Suppressor macrophage (primary cell): ENCODE results near the gene SLC44A4.
"Not testable (repeated sequence)": the region's sequence is repeated elsewhere in the genome, so short reads cannot be mapped to it uniquely, and the experiment has no call there.

ENCODE experiments used
- DNase-seq, 4 experiments: peaks; one replicate each; pipeline ENCODE4 v3.0.0-alpha.2; 2020 to 2022

The SLC44A4 gene

GRCh38 chr6:31826793-31827285, 52.0 kb downstream of the SLC44A4 start:
- peak in 2 of 4 experiments; percentile 74 to 84 for DNase-seq

- DNase-seq = no peak
Measured at GRCh38 chr6:31825553-31825952, 53.2 kb downstream of the SLC44A4 start.

GRCh38 chr6:31823592-31824196, 55.1 kb downstream of the SLC44A4 start:
- DNase-seq = peak in 3 of 4 experiments; percentile 39 to 49 (median 40)

- DNase-seq = peak; percentile 83 to 92 (median 85)
Measured at GRCh38 chr6:31822036-31822821, 56.6 kb downstream of the SLC44A4 start.

GRCh38 chr6:31821301-31822035, 57.3 kb downstream of the SLC44A4 start:
- DNase-seq = peak; percentile 69 to 88 (median 78)

GRCh38 chr6:31820399-31820798, 58.4 kb downstream of the SLC44A4 start:
- not testable (repeated sequence) for DNase-seq

- DNase-seq = no peak
Measured at GRCh38 chr6:31819871-31820299, 58.9 kb downstream of the SLC44A4 start.

GRCh38 chr6:31817929-31818511, 60.8 kb downstream of the SLC44A4 start:
- DNase-seq = not testable (repeated sequence)

GRCh38 chr6:31817133-31817928, 61.5 kb downstream of the SLC44A4 start:
- peak in 3 of 4 experiments; percentile 16 to 64 (median 59) for DNase-seq

GRCh38 chr6:31815025-31815838, 63.6 kb downstream of the SLC44A4 start, which contains the start of the genes HSPA1A and HSPA1L:
HSPA1A (plus strand) TSS chr6:31815543; CDS start chr6:31815757, 214 bp downstream.
HSPA1L (minus strand) TSS chr6:31815283; CDS start chr6:31811972, 3,311 bp downstream.
- DNase-seq = peak; percentile 93 to 98 (median 95)

- DNase-seq = peak; percentile 78 to 96 (median 92)
Measured at GRCh38 chr6:31814677-31815024, 64.1 kb downstream of the SLC44A4 start.

GRCh38 chr6:31813465-31813849, 65.3 kb downstream of the SLC44A4 start:
- no peak for DNase-seq
